IMR-90 (cell line): ENCODE measurements around the gene CD79A. TPM values are rescaled to one million over a fixed set of nuclear protein-coding genes. Genes with fewer than 3 reads are reported as not detected.

ENCODE experiments used
- ATAC-seq: fragments of 200-7000 bp; cut with Tn5 transposase; 2 replicates; pipeline ENCODE4 v1.9.1; 2020; ENCODE audit warnings: low read depth, mild to moderate bottlenecking, moderate library complexity
- BruUV-seq: library from RNA; stranded (reverse); fragments of 400-500 nt; replicated peaks from 2 replicates; lab custom pipeline; 2021; lab: Mats Ljungman, UMichigan
- CTCF ChIA-PET: fragments of 300-600 bp; formaldehyde crosslinking; extraction: SDS; loops from one replicate; lab custom pipeline; 2021; ENCODE audit warnings: antibody characterized with exemption; lab: Yijun Ruan, JAX
- POLR2A ChIA-PET: fragments of 300-600 bp; sonication (Branson Sonifier 250); formaldehyde crosslinking; loops from one replicate; lab custom pipeline; 2022; ENCODE audit warnings: antibody characterized with exemption; ENCODE audit not compliant: unreplicated experiment; lab: Charles Lee
- DNase-seq: peaks from one replicate; pipeline ENCODE4 v3.0.0; 2013
- H2AFZ ChIP-seq: replicated peaks from 2 replicates; pipeline ENCODE3; 2013; ENCODE audit warnings: low read length, mild to moderate bottlenecking; ENCODE audit not compliant: poor library complexity
- H2AK5ac ChIP-seq: 2 replicates; pipeline ENCODE4 v1.6.1; 2013; ENCODE audit warnings: low read depth, low read length, inconsistent platforms
- H2AK9ac ChIP-seq: replicated peaks from 2 replicates; pipeline ENCODE3; 2013; ENCODE audit warnings: mild to moderate bottlenecking, low read depth, low read length, moderate library complexity; ENCODE audit not compliant: poor library complexity
- H2BK120ac ChIP-seq: 2 replicates; pipeline ENCODE4 v1.6.1; 2013; ENCODE audit warnings: low read depth, low read length, inconsistent platforms
- H2BK15ac ChIP-seq: 3 replicates; pipeline ENCODE4 v1.6.1; 2013; ENCODE audit warnings: low read depth, low read length, inconsistent platforms
- H2BK20ac ChIP-seq: 2 replicates; pipeline ENCODE4 v1.6.1; 2013; ENCODE audit warnings: low read depth, mild to moderate bottlenecking, inconsistent platforms, low read length, moderate library complexity
- H2BK5ac ChIP-seq: 2 replicates; pipeline ENCODE4 v1.6.1; 2013; ENCODE audit warnings: mild to moderate bottlenecking, low read depth, low read length, inconsistent platforms; ENCODE audit not compliant: poor library complexity, severe bottlenecking
- H3K14ac ChIP-seq: replicated peaks from 2 replicates; pipeline ENCODE4 v1.6.1; 2013; ENCODE audit warnings: low read depth, low read length, inconsistent platforms
- H3K18ac ChIP-seq: 2 replicates; pipeline ENCODE4 v1.6.1; 2013; ENCODE audit warnings: low read depth, low read length, control low read depth
- H3K23ac ChIP-seq: 2 replicates; pipeline ENCODE4 v1.6.1; 2013; ENCODE audit warnings: low read depth, low read length, inconsistent platforms
- H3K27ac ChIP-seq: 2 replicates; pipeline ENCODE4 v1.5.1; 2013; ENCODE audit warnings: mild to moderate bottlenecking, control low read depth, low read length; ENCODE audit not compliant: insufficient read depth
- H3K27me3 ChIP-seq: 2 replicates; pipeline ENCODE4 v1.6.1; 2013; ENCODE audit warnings: low read length; ENCODE audit not compliant: control insufficient read depth, insufficient read depth
- H3K36me3 ChIP-seq: 2 replicates; pipeline ENCODE4 v1.6.1; 2013; ENCODE audit warnings: low read length, mixed read lengths; ENCODE audit not compliant: control insufficient read depth, insufficient read depth
- H3K4ac ChIP-seq: 2 replicates; pipeline ENCODE4 v1.6.1; 2013; ENCODE audit warnings: low read depth, low read length, inconsistent platforms
- H3K4me1 ChIP-seq: 2 replicates; pipeline ENCODE4 v1.6.1; 2013; ENCODE audit warnings: low read length, mixed read lengths; ENCODE audit not compliant: control insufficient read depth, insufficient read depth
- H3K4me2 ChIP-seq: 2 replicates; pipeline ENCODE4 v1.6.1; 2013; ENCODE audit warnings: low read depth, mild to moderate bottlenecking, control low read depth, low read length, moderate library complexity
- H3K4me3 ChIP-seq: 2 replicates; pipeline ENCODE4 v1.5.1; 2013; ENCODE audit warnings: low read depth, mild to moderate bottlenecking, control low read depth, low read length, moderate library complexity; ENCODE audit not compliant: insufficient read depth
- H3K56ac ChIP-seq: 2 replicates; pipeline ENCODE4 v1.6.1; 2013; ENCODE audit warnings: low read length, inconsistent platforms; ENCODE audit not compliant: insufficient read depth; ENCODE audit errors: extremely low read depth
- H3K79me1 ChIP-seq, 2 experiments: 2 replicates each; pipeline ENCODE4 v1.6.1; 2013; ENCODE audit warnings: low read length in 2 of 2, inconsistent platforms in 1 of 2, low read depth in 1 of 2
- H3K9ac ChIP-seq: 2 replicates; pipeline ENCODE4 v1.6.1; 2013; ENCODE audit warnings: low read depth, low read length, control low read depth
- H3K9me1 ChIP-seq: 2 replicates; pipeline ENCODE4 v1.6.1; 2013; ENCODE audit warnings: low read length, inconsistent platforms; ENCODE audit not compliant: insufficient read depth
- H3K9me3 ChIP-seq: 2 replicates; pipeline ENCODE4 v1.6.1; 2013; ENCODE audit warnings: low read length; ENCODE audit not compliant: control insufficient read depth, insufficient read depth
- H4K20me1 ChIP-seq: 2 replicates; pipeline ENCODE4 v1.6.1; 2013; ENCODE audit warnings: low read length, inconsistent platforms; ENCODE audit not compliant: insufficient read depth
- H4K5ac ChIP-seq: 2 replicates; pipeline ENCODE4 v1.6.1; 2013; ENCODE audit warnings: mild to moderate bottlenecking, low read depth, low read length, control low read depth
- H4K8ac ChIP-seq, 2 experiments: 2 replicates each; pipeline ENCODE4 v1.6.1; 2013; ENCODE audit warnings: low read depth in 2 of 2, low read length in 2 of 2, control low read depth in 1 of 2, inconsistent platforms in 1 of 2
- H4K91ac ChIP-seq: 2 replicates; pipeline ENCODE4 v1.6.1; 2013; ENCODE audit warnings: low read depth, low read length, inconsistent platforms; ENCODE audit not compliant: insufficient read depth
- BHLHE40 ChIP-seq: fragments of 150-350 bp; IDR thresholded peaks from 2 replicates; pipeline ENCODE4 v1.6.1; 2016; ENCODE audit warnings: mild to moderate bottlenecking, low read depth, low read length
- CEBPB ChIP-seq: IDR thresholded peaks from 2 replicates; pipeline ENCODE4 v1.6.1; 2012; ENCODE audit warnings: low read depth, low read length, improper control_type of control experiment
- CHD1 ChIP-seq: IDR thresholded peaks from 2 replicates; pipeline ENCODE4 v1.6.1; 2012; ENCODE audit warnings: low read depth, low read length, improper control_type of control experiment
- FOS ChIP-seq: fragments of 150-350 bp; IDR thresholded peaks from 2 replicates; pipeline ENCODE4 v1.6.1; 2016; ENCODE audit warnings: low read depth, low read length
- MAFK ChIP-seq: IDR thresholded peaks from 2 replicates; pipeline ENCODE4 v1.6.1; 2012; ENCODE audit warnings: low read depth, low read length, improper control_type of control experiment
- MAZ ChIP-seq: IDR thresholded peaks from 2 replicates; pipeline ENCODE4 v1.6.1; 2012; ENCODE audit warnings: low read depth, mild to moderate bottlenecking, low read length, improper control_type of control experiment, moderate library complexity, borderline replicate concordance
- MXI1 ChIP-seq: IDR thresholded peaks from 2 replicates; pipeline ENCODE4 v1.6.1; 2012; ENCODE audit warnings: low read depth, mild to moderate bottlenecking, low read length, moderate library complexity, borderline replicate concordance
- NFE2L2 ChIP-seq: fragments of 150-350 bp; IDR thresholded peaks from 2 replicates; pipeline ENCODE4 v1.6.1; 2016; ENCODE audit warnings: low read depth, mild to moderate bottlenecking, low read length
- POLR2A ChIP-seq: IDR thresholded peaks from 2 replicates; pipeline ENCODE4 v1.6.1; 2012; ENCODE audit warnings: mild to moderate bottlenecking, low read depth, low read length
- RAD21 ChIP-seq: IDR thresholded peaks from 2 replicates; pipeline ENCODE4 v1.6.1; 2012; ENCODE audit warnings: low read length, improper control_type of control experiment
- RCOR1 ChIP-seq: IDR thresholded peaks from 2 replicates; pipeline ENCODE4 v1.6.1; 2012; ENCODE audit warnings: mild to moderate bottlenecking, low read length, improper control_type of control experiment; ENCODE audit not compliant: insufficient replicate concordance
- RFX5 ChIP-seq: IDR thresholded peaks from 2 replicates; pipeline ENCODE4 v1.8.0; 2012; ENCODE audit warnings: low read depth, mild to moderate bottlenecking, low read length, moderate library complexity
- SMC3 ChIP-seq: fragments of 150-350 bp; IDR thresholded peaks from 2 replicates; pipeline ENCODE4 v1.6.1; 2016; ENCODE audit warnings: low read depth, mild to moderate bottlenecking, antibody characterized with exemption, low read length, moderate library complexity
- WGBS, 2 experiments: methylation state at CpG; one replicate each; pipeline versions ENCODE4 v1.1.5 to v1.1.7; 2013; ENCODE audit warnings: missing lambda C conversion rate in 2 of 2; ENCODE audit not compliant: insufficient read length in 1 of 2; ENCODE audit errors: extremely low coverage in 2 of 2; 5-methylcytosine and 5-hydroxymethylcytosine counted together
- dilution Hi-C: fragments of 300-500 bp; cut with HindIII; formaldehyde crosslinking; loops from one replicate; pipeline ENCODE4 v1.14.3; 2018; ENCODE audit warnings: low sequenced_read_pairs; ENCODE audit not compliant: unreplicated experiment
- in situ Hi-C: fragments of 300-500 bp; cut with MboI; formaldehyde crosslinking; loops from 3 replicates; pipeline ENCODE4 v1.14.3; 2019; ENCODE audit warnings: low sequenced_read_pairs, inconsistent platforms, mixed read lengths
- intact Hi-C: fragments of 100-400 bp; cut with micrococcal nuclease; formaldehyde crosslinking; loops from 2 replicates; pipeline ENCODE4 v1.10.0; 2022
- polyA plus RNA-seq, 3 experiments: library from polyadenylated mRNA; depleted of rRNA; stranded (reverse); fragments of >200 nt; gene quantifications; 2 replicates each; pipeline ENCODE4 v1.2.3, GENCODE V29; 2012; ENCODE audit warnings: low replicate concordance in 1 of 3
- total RNA-seq: library from RNA; depleted of rRNA; stranded (reverse); fragments of >200 nt; gene quantifications from 2 replicates; pipeline ENCODE4 v1.2.3, GENCODE V29; 2012
- TF ChIP-seq, protein P1 (sequence below): conservative IDR thresholded peaks from 2 replicates; pipeline ENCODE4 v1.5.1; 2012; ENCODE audit warnings: mild to moderate bottlenecking, low read depth, low read length, improper control_type of control experiment
- TF ChIP-seq, protein P2 (sequence below): fragments of 150-350 bp; IDR thresholded peaks from 2 replicates; pipeline ENCODE4 v1.6.1; 2017; ENCODE audit warnings: mild to moderate bottlenecking, antibody characterized with exemption, low read length, low read depth
- TF ChIP-seq, protein P3 (sequence below): fragments of 150-350 bp; IDR thresholded peaks from 2 replicates; pipeline ENCODE4 v1.6.1; 2016; ENCODE audit warnings: low read depth, mild to moderate bottlenecking, low read length, moderate library complexity, borderline replicate concordance

Gene CD79A
- total and polyA plus RNA-seq, 2 of the 4 experiments (the other 2 are of a cell fraction): 0.19 TPM; not detected in 1

DNA sequence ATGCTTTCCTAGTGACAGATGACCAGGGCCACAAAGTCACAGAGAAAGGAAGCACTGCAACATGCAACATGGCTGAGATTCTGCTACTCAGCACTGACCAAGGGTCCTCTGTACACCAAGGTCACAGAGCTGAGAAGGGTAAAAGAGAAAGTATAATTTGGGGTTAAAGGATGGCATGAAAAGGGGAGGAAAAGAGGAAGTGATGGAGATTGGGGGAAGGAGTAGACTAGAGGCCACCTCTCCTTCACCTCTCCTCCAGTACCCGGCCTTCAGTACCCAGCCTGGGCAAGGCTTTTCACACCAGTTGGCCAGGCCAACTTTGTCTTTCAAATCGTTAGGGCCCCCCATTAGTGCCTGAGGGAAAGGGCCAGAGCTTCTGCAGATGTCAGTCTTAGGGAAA, 23.3 kb upstream of the CD79A start:
- ATAC-seq (no peak), DNase-seq (no peak)
- in situ Hi-C loops: no loop called here
- Histone ChIP-seq H2BK15ac (no peak overlapping the region), H4K8ac (no peak overlapping the region), H2AFZ (no peak overlapping the region), H3K27me3 (peaks cover 47% of the 10 kb centered on the region), H3K18ac (no peak overlapping the region), H3K36me3 (no peaks in the 10 kb centered on the region), H4K20me1 (no peaks in the 10 kb centered on the region), H3K56ac (no peak overlapping the region), H3K9me3 (no peaks in the 10 kb centered on the region), H4K5ac (no peak overlapping the region), H3K14ac (no peak overlapping the region), H2BK20ac (no peak overlapping the region), H2AK9ac (no peak overlapping the region), H3K4me1 (no peaks in the 10 kb centered on the region), H3K27ac (no peak overlapping the region), H2BK120ac (no peak overlapping the region), H4K91ac (no peak overlapping the region), H3K23ac (no peak overlapping the region), H3K9me1 (no peaks in the 10 kb centered on the region), H3K4me2 (no peak overlapping the region), H3K79me1 (no peaks in the 10 kb centered on the region), H3K9ac (no peak overlapping the region), H2AK5ac (no peak overlapping the region), H3K4ac (no peak overlapping the region), H3K4me3 (no peak overlapping the region), H2BK5ac (no peak overlapping the region)
- dilution Hi-C loops: no loop called here
- no CpG with 5 or more reads among the region's 2 CpGs for WGBS, 2 experiments
- CTCF ChIA-PET: no interaction called here
- POLR2A ChIA-PET: no interaction called here
- intact Hi-C loops: no loop called here
- no peak for TF ChIP-seq CHD1
- TF ChIP-seq, protein P1, sequence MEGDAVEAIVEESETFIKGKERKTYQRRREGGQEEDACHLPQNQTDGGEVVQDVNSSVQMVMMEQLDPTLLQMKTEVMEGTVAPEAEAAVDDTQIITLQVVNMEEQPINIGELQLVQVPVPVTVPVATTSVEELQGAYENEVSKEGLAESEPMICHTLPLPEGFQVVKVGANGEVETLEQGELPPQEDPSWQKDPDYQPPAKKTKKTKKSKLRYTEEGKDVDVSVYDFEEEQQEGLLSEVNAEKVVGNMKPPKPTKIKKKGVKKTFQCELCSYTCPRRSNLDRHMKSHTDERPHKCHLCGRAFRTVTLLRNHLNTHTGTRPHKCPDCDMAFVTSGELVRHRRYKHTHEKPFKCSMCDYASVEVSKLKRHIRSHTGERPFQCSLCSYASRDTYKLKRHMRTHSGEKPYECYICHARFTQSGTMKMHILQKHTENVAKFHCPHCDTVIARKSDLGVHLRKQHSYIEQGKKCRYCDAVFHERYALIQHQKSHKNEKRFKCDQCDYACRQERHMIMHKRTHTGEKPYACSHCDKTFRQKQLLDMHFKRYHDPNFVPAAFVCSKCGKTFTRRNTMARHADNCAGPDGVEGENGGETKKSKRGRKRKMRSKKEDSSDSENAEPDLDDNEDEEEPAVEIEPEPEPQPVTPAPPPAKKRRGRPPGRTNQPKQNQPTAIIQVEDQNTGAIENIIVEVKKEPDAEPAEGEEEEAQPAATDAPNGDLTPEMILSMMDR: no peak
- TF ChIP-seq FOS: no peak
- no peak for TF ChIP-seq RFX5
- TF ChIP-seq BHLHE40: no peak
- TF ChIP-seq MXI1: no peak
- TF ChIP-seq, protein P2, sequence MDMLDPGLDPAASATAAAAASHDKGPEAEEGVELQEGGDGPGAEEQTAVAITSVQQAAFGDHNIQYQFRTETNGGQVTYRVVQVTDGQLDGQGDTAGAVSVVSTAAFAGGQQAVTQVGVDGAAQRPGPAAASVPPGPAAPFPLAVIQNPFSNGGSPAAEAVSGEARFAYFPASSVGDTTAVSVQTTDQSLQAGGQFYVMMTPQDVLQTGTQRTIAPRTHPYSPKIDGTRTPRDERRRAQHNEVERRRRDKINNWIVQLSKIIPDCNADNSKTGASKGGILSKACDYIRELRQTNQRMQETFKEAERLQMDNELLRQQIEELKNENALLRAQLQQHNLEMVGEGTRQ: no peak
- TF ChIP-seq NFE2L2: no peak
- TF ChIP-seq RAD21: no peak
- TF ChIP-seq, protein P3, sequence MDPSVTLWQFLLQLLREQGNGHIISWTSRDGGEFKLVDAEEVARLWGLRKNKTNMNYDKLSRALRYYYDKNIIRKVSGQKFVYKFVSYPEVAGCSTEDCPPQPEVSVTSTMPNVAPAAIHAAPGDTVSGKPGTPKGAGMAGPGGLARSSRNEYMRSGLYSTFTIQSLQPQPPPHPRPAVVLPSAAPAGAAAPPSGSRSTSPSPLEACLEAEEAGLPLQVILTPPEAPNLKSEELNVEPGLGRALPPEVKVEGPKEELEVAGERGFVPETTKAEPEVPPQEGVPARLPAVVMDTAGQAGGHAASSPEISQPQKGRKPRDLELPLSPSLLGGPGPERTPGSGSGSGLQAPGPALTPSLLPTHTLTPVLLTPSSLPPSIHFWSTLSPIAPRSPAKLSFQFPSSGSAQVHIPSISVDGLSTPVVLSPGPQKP: no peak
- TF ChIP-seq RCOR1: no peak
- TF ChIP-seq MAFK: no peak
- TF ChIP-seq SMC3: no peak
- no peak for TF ChIP-seq MAZ
- TF ChIP-seq POLR2A: no peak
- no peak for TF ChIP-seq CEBPB
- BruUV-seq: no TSS peak
